HepG2 (cell line): ENCODE data around the gene CERS3. TPM values are rescaled to one million over a fixed set of nuclear protein-coding genes. Genes with fewer than 3 reads are reported as not detected.
A peak's percentile ranks its signal among the peaks of the same experiment; 100 is the strongest.

Source experiments
- ATAC-seq: fragments of 200-7000 bp; cut with Tn5 transposase; 3 replicates; pipeline ENCODE4 v1.9.1; 2020; ENCODE audit warnings: mild to moderate bottlenecking, moderate library complexity
- BruUV-seq: library from RNA; stranded (reverse); fragments of 400-500 nt; replicated peaks from 2 replicates; lab custom pipeline; 2021; lab: Mats Ljungman, UMichigan
- CTCF ChIA-PET: fragments of 300-600 bp; formaldehyde crosslinking; extraction: SDS; loops from one replicate; lab custom pipeline; 2021; ENCODE audit warnings: low total read pairs, inconsistent platforms, low intra/inter-chr PET ratio; lab: Yijun Ruan, JAX
- POLR2A ChIA-PET: fragments of 350-600 bp; sonication (Branson Sonifier 250); formaldehyde crosslinking; loops from one replicate; lab custom pipeline; 2020; ENCODE audit warnings: antibody characterized with exemption, inconsistent platforms; lab: Yijun Ruan, JAX
- DNase-seq: peaks from one replicate; pipeline ENCODE4 v3.0.0-alpha.2; 2015; ENCODE audit warnings: low spot score
- FAIRE-seq: peaks from 3 replicates; lab custom pipeline; 2011; peaks lifted over from hg19 to GRCh38; lab: Jason Lieb, UNC
- H2AFZ ChIP-seq: one replicate; pipeline ENCODE4 v1.6.1; 2011; ENCODE audit warnings: low read length, inconsistent platforms
- H3K27ac ChIP-seq: fragments of 300-600 bp; 3 replicates; pipeline ENCODE4 v1.8.0; 2011; ENCODE audit warnings: mixed run types, mild to moderate bottlenecking, mixed read lengths, low read length, inconsistent platforms; ENCODE audit not compliant: insufficient read depth; ENCODE audit errors: extremely low read length
- H3K27me3 ChIP-seq, 2 experiments: fragments of 200-600 bp in 1 of 2; 2 replicates in 1 of 2; 3 replicates in 1 of 2; pipeline versions ENCODE4 v1.6.0 to v1.8.0; 2011; ENCODE audit warnings: low read length in 2 of 2, mild to moderate bottlenecking in 2 of 2, moderate library complexity in 2 of 2, inconsistent platforms in 1 of 2; ENCODE audit not compliant: insufficient read depth in 2 of 2, control insufficient read depth in 1 of 2
- H3K36me3 ChIP-seq, 2 experiments: fragments of 200-600 bp in 1 of 2; replicated peaks in 1 of 2; 2 replicates in 1 of 2; 3 replicates in 1 of 2; pipeline versions ENCODE4 v1.5.1 to v1.8.0; 2011; ENCODE audit warnings: low read length in 2 of 2, inconsistent platforms in 1 of 2; ENCODE audit not compliant: insufficient read depth in 2 of 2, control insufficient read depth in 1 of 2
- H3K4me1 ChIP-seq: 2 replicates; pipeline ENCODE4 v1.5.1; 2012; ENCODE audit warnings: low read length, inconsistent platforms; ENCODE audit not compliant: insufficient read depth
- H3K4me2 ChIP-seq: 2 replicates; pipeline ENCODE4 v1.6.0; 2011; ENCODE audit warnings: low read depth, low read length, inconsistent platforms
- H3K4me3 ChIP-seq, 3 experiments: fragments of 200-600 bp in 1 of 3; sonication (generic), shearing (Covaris generic) in 1 of 3; replicated peaks in 1 of 3; 2 replicates each; pipeline ENCODE4 v1.5.1; 2011 to 2016; ENCODE audit warnings: low read length in 3 of 3, inconsistent platforms in 2 of 3, low read depth in 2 of 3, mild to moderate bottlenecking in 2 of 3, control low read depth in 1 of 3, mixed read lengths in 1 of 3; ENCODE audit not compliant: insufficient read depth in 1 of 3
- H3K79me2 ChIP-seq: one replicate; pipeline ENCODE4 v1.6.1; 2011; ENCODE audit warnings: low read length, inconsistent platforms; ENCODE audit not compliant: insufficient read depth
- H3K9ac ChIP-seq: 2 replicates; pipeline ENCODE4 v1.6.0; 2011; ENCODE audit warnings: mild to moderate bottlenecking, low read depth, low read length, inconsistent platforms; ENCODE audit not compliant: insufficient read depth
- H3K9me3 ChIP-seq: 2 replicates; pipeline ENCODE4 v1.5.1; 2012; ENCODE audit warnings: mild to moderate bottlenecking, low read length
- H4K20me1 ChIP-seq: 2 replicates; pipeline ENCODE4 v1.6.0; 2011; ENCODE audit warnings: inconsistent platforms, mild to moderate bottlenecking, low read length, moderate library complexity; ENCODE audit not compliant: insufficient read depth
- ATF7 ChIP-seq, 2 experiments: fragments of 450-650 bp in 1 of 2; sonication (generic) in 1 of 2; formaldehyde crosslinking in 1 of 2; IDR thresholded peaks; 2 replicates each; pipeline versions ENCODE4 v1.4.0 to v1.6.1; 2016 to 2020; ENCODE audit warnings: antibody characterized with exemption in 1 of 2, mild to moderate bottlenecking in 1 of 2, missing genetic modification reagents in 1 of 2
- CREB1 ChIP-seq, 2 experiments: fragments of 450-650 bp in 1 of 2; IDR thresholded peaks; 2 replicates each; pipeline ENCODE4 v1.6.1; 2016 to 2017; ENCODE audit warnings: control low read depth in 1 of 2, mild to moderate bottlenecking in 1 of 2, missing compliant biosample characterization in 1 of 2, missing genetic modification characterization in 1 of 2
- CSRNP1 ChIP-seq: sonication (generic); formaldehyde crosslinking; IDR thresholded peaks from 2 replicates; pipeline ENCODE4 v1.8.1; 2023; ENCODE audit warnings: mild to moderate bottlenecking, missing genetic modification reagents
- HNF4G ChIP-seq, 2 experiments: sonication (generic) in 1 of 2; formaldehyde crosslinking in 1 of 2; IDR thresholded peaks; 2 replicates each; pipeline versions ENCODE4 v1.4.0 to v1.6.1; 2011 to 2020; ENCODE audit warnings: borderline replicate concordance in 2 of 2, low read depth in 2 of 2, mild to moderate bottlenecking in 2 of 2, low read length in 1 of 2, missing genetic modification reagents in 1 of 2, moderate library complexity in 1 of 2
- KDM1A ChIP-seq: IDR thresholded peaks from 2 replicates; pipeline ENCODE4 v1.6.1; 2016; ENCODE audit warnings: missing compliant biosample characterization
- MEF2D ChIP-seq: sonication (generic); formaldehyde crosslinking; IDR thresholded peaks from 2 replicates; pipeline ENCODE4 v1.5.1; 2020; ENCODE audit warnings: mild to moderate bottlenecking, missing genetic modification reagents
- NFE2L2 ChIP-seq: fragments of 150-350 bp; IDR thresholded peaks from 2 replicates; pipeline ENCODE4 v1.6.1; 2014; ENCODE audit warnings: low read length
- NFKBIZ ChIP-seq: IDR thresholded peaks from 2 replicates; pipeline ENCODE4 v1.6.1; 2018; ENCODE audit warnings: missing genetic modification reagents, missing compliant biosample characterization
- RAD21 ChIP-seq: fragments of 450-650 bp; formaldehyde crosslinking; IDR thresholded peaks from 2 replicates; pipeline ENCODE4 v1.5.0; 2020; ENCODE audit warnings: mild to moderate bottlenecking
- TSC22D2 ChIP-seq: sonication (generic); formaldehyde crosslinking; IDR thresholded peaks from 2 replicates; pipeline ENCODE4 v1.5.1; 2020; ENCODE audit warnings: missing genetic modification reagents, mild to moderate bottlenecking, borderline replicate concordance
- ZNF605 ChIP-seq: sonication (generic); formaldehyde crosslinking; IDR thresholded peaks from 2 replicates; pipeline ENCODE4 v1.8.0; 2022; ENCODE audit warnings: mild to moderate bottlenecking, missing genetic modification reagents
- ZNF776 ChIP-seq: sonication (generic); formaldehyde crosslinking; IDR thresholded peaks from 2 replicates; pipeline ENCODE4 v1.4.0; 2020; ENCODE audit warnings: mild to moderate bottlenecking, missing genetic modification reagents
- WGBS: methylation state at CpG from one replicate; pipeline ENCODE4 v1.1.6; 2017; ENCODE audit warnings: low lambda C conversion rate; 5-methylcytosine and 5-hydroxymethylcytosine counted together
- in situ Hi-C: cut with HindIII; loops from 2 replicates; pipeline ENCODE4 v1.10.0; 2017; ENCODE audit warnings: low pct_unique_long_range_greater_than_20kb; ENCODE audit not compliant: extremely low pct_ligation_motif_present
- intact Hi-C: fragments of 100-400 bp; cut with micrococcal nuclease; formaldehyde crosslinking; loops from one replicate; pipeline ENCODE4 v1.10.0; 2022; ENCODE audit not compliant: unreplicated experiment
- polyA plus RNA-seq, 8 experiments: library from polyadenylated mRNA; depleted of rRNA in 3 of 8; stranded (reverse) in 7 of 8; unstranded in 1 of 8; fragments of >200 nt; fragmentation: Illumina TruSeq in 4 of 8; extraction: Trizol in 4 of 8; gene quantifications; 2 replicates each; pipeline versions ENCODE4 v1.2.1 to v1.2.3, GENCODE V29; 2011 to 2016; ENCODE audit warnings: low read depth in 4 of 8, missing spikeins in 1 of 8, mixed read lengths in 1 of 8; ENCODE audit not compliant: insufficient read depth in 1 of 8
- total RNA-seq, 5 experiments: library from RNA; depleted of rRNA; stranded (reverse); fragments of >200 nt; fragmentation: Illumina TruSeq; extraction: Trizol; gene quantifications; 2 replicates each; pipeline ENCODE4 v1.2.3, GENCODE V29; 2016; ENCODE audit warnings: low read depth in 1 of 5

CERS3 gene
- total and polyA plus RNA-seq, 2 of the 13 experiments (the other 11 are each of a cell fraction or from before 2014, with no cell fraction given) = not detected

GRCh38 chr15:100476805-100477204 lies 51.9 kb downstream of the CERS3 start:
- no peaks in the 10 kb centered on the region for H4K20me1 ChIP-seq
- ChIA-PET POLR2A (no interaction called here), CTCF (no interaction called here)
- H3K79me2 ChIP-seq = no peaks in the 10 kb centered on the region
- H3K27me3 ChIP-seq = peaks cover 0 to 1% of the 10 kb centered on the region in 2 experiments; a peak in 1 of 5 replicates
- peaks cover 24% of the 10 kb centered on the region for H3K9me3 ChIP-seq
- H3K4me2 ChIP-seq = no peak overlapping the region
- intact Hi-C loops (no loop called here), in situ Hi-C loops (no loop called here)
- ATAC-seq (no peak), FAIRE-seq (no peak), DNase-seq (no peak)
- no peaks in the 10 kb centered on the region for H3K4me1 ChIP-seq
- H3K36me3 ChIP-seq = no peaks in the 10 kb centered on the region
- H3K9ac ChIP-seq = no peak overlapping the region
- TF ChIP-seq HNF4G (IDR thresholded peaks at IDR 0.05; ENCODE audit: borderline replicate concordance, low read depth, low read length) (no peak), HNF4G (CRISPR knock-in tag; IDR thresholded peaks at IDR 0.05; ENCODE audit: borderline replicate concordance, low read depth) (no peak), CREB1 (IDR thresholded peaks at IDR 0.05) (peak; percentile 89), CREB1 (CRISPR knock-in tag; IDR thresholded peaks at IDR 0.05) (no peak), ATF7 (IDR thresholded peaks at IDR 0.05) (peak; percentile 95), ATF7 (CRISPR knock-in tag; IDR thresholded peaks at IDR 0.05) (no peak)
- TF ChIP-seq, all 625 proteins: peak for 2
- Histone ChIP-seq H3K4me3 (no peak overlapping the region), H3K27ac (no peak overlapping the region), H2AFZ (no peak overlapping the region)
- no TSS peak for BruUV-seq
- 2% methylated on average over 4 of the region's 4 CpGs for WGBS

GRCh38 chr15:100472736-100473135 lies 56.0 kb downstream of the CERS3 start:
- FAIRE-seq (no peak), DNase-seq (no peak), ATAC-seq (no peak)
- TF ChIP-seq RAD21 (CRISPR knock-in tag) (no peak), KDM1A (CRISPR knock-in tag) (no peak), NFKBIZ (CRISPR knock-in tag) (no peak), TSC22D2 (CRISPR knock-in tag) (no peak), ZNF605 (CRISPR knock-in tag) (no peak), CSRNP1 (CRISPR knock-in tag) (no peak), NFE2L2 (no peak), ZNF776 (CRISPR knock-in tag) (no peak), MEF2D (no peak)
- Histone ChIP-seq H3K36me3 (no peaks in the 10 kb centered on the region), H3K27me3 (peaks cover 0 to 1% of the 10 kb centered on the region in 2 experiments; a peak in 1 of 5 replicates), H3K4me2 (no peak overlapping the region), H3K9ac (no peak overlapping the region), H3K4me3 (no peak overlapping the region), H3K9me3 (peaks cover 5% of the 10 kb centered on the region; the same call in 1 of the 2 replicates), H3K27ac (no peak overlapping the region), H2AFZ (no peak overlapping the region), H3K79me2 (no peaks in the 10 kb centered on the region), H4K20me1 (no peaks in the 10 kb centered on the region), H3K4me1 (no peaks in the 10 kb centered on the region)
- no TSS peak for BruUV-seq
- WGBS = 18% methylated on average over 5 of the region's 5 CpGs
- intact Hi-C loops (no loop called here), in situ Hi-C loops (no loop called here)
- CTCF ChIA-PET = no interaction called here
- POLR2A ChIA-PET = no interaction called here
